KOPT-K1 (cell line): ENCODE results near the gene CAMK1.
A peak's percentile ranks its signal among the peaks of the same experiment; 100 is the strongest.
"Not testable (repeated sequence)": the region's sequence is repeated elsewhere in the genome, so short reads cannot be mapped to it uniquely, and the experiment has no call there.

Source experiments
- H3K27ac ChIP-seq: fragments of 200-600 bp; sonication (generic); 2 replicates; pipeline ENCODE4 v1.5.1; 2016; ENCODE audit warnings: antibody characterized with exemption, mild to moderate bottlenecking, low read depth, low read length; ENCODE audit not compliant: poor library complexity, severe bottlenecking
- H3K36me3 ChIP-seq: fragments of 200-600 bp; sonication (generic); 2 replicates; pipeline ENCODE4 v1.5.1; 2017; ENCODE audit warnings: antibody characterized with exemption, mild to moderate bottlenecking, low read length, moderate library complexity; ENCODE audit not compliant: insufficient read depth
- H3K9me3 ChIP-seq: fragments of 200-600 bp; sonication (generic); 2 replicates; pipeline ENCODE4 v1.5.1; 2017; ENCODE audit warnings: antibody characterized with exemption, low read length, mild to moderate bottlenecking; ENCODE audit not compliant: insufficient read depth, poor library complexity, severe bottlenecking

Gene CAMK1

DNA sequence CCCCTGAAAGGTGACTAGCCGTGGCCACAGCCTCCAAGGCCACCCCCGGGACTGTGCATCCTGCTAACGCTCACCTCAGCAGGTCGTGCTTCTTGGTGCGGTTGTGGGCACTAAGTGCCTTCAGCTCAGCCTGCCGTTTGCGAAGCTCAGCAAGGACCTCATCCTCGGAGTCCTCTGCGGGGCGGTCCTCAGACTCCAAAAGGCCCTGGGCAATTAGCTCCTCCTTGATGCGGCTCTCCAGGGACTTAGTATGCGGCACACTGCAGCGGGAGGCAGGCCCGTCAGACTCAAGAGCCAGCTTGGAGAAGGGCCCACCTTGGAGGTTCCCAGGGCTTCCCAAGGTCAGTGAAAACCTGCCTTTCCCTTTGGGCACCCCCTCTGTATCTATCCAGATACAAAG lies 14.2 kb upstream of the CAMK1 start:
- Histone ChIP-seq H3K9me3 (no peaks in the 10 kb centered on the region), H3K27ac (no peak overlapping the region), H3K36me3 (peaks cover 60% of the 10 kb centered on the region)

DNA sequence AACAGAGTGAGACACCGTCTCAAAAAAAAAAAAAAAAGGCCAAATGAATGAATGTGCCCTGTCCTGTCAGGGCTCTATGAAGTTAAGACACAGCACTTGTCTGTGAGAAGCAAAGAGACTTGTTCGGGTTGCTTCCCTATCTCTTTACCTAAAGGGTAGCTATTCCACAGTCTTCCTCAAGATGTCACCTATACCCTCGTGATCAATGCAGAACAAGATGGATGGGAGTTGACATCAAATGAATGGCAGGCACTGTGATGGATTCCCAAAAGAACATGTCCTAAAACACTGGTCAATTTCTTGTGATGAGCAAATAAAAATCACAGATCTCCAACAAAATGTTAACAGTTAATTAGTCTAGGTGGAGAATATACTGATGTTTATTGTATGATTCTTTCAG lies 13.0 kb upstream of the CAMK1 start:
- H3K36me3 ChIP-seq = peaks cover 58% of the 10 kb centered on the region
- no peak overlapping the region for H3K27ac ChIP-seq
- no peaks in the 10 kb centered on the region for H3K9me3 ChIP-seq

DNA sequence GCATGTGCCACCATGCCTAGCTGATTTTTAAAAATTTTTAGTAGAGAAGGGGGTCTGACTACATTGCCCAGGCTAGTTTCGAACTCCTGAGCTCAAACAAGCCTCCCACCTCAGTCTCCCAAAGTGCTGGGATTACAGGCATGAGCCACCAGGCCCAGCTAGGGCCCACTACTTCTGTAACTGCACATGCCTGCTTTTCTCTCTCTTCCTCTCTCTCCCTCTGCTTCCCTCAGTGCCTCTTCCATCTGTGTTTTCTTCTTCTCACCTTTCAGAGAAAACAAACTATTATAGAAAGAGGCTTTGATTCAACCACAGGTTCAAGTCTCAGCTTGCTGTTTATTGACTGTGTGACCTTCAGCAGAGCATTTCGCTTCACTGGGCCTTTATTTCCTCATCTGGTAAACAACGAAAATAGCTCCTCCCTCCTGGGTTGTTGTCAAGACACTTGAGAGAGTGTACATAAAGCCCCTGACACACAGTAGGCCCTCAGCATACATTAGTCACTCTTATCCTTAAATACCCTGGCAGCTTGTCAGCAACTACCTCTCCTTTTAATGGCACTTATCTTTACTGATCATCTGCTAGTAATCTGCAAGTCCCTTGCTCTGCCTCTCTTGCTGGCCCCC lies 12.3 kb upstream of the CAMK1 start:
- Histone ChIP-seq H3K9me3 (no peaks in the 10 kb centered on the region), H3K36me3 (peaks cover 55% of the 10 kb centered on the region), H3K27ac (no peak overlapping the region)

DNA sequence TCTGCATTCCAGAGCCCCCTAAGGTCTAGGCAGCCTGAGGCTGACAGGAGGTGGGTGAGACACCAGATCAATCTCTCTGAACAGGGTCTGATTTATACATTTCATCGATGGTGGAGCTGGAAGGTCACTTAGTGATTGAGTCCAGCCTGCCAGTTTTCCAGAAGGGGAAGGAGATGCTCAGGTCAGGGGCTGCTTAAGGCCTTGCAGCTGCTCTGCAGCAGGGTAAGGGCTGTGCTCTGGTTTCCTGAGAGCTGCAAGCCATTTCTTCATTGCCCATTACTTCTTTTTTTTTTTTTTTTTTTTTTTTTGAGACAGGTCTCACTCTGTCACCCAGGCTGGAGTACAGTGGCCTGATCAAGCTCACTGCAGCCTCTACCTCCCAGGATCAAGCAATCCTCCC lies 11.8 kb upstream of the CAMK1 start:
- no peaks in the 10 kb centered on the region for H3K9me3 ChIP-seq
- no peak overlapping the region for H3K27ac ChIP-seq
- peaks cover 50% of the 10 kb centered on the region for H3K36me3 ChIP-seq

DNA sequence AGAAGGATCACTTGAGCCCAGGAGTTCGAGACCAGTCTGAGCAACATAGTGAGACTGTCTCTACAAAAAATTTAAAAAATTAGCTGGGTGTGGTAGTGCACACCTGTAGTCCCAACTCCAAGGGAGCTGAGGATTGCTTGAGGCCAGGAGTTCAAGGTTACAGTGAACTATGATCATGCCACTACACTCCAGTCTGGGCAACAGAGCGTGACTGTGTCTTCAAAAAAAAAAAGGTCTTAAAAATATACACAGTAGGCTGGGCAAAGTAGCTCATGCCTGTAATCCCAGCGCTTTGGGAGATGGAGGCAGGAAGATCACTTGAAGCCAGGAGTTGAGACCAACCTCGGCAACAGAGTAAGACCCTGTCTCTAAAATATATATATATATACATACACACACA lies 11.2 kb upstream of the CAMK1 start:
- Histone ChIP-seq H3K27ac (no peak overlapping the region), H3K36me3 (peaks cover 43% of the 10 kb centered on the region), H3K9me3 (no peaks in the 10 kb centered on the region)

DNA sequence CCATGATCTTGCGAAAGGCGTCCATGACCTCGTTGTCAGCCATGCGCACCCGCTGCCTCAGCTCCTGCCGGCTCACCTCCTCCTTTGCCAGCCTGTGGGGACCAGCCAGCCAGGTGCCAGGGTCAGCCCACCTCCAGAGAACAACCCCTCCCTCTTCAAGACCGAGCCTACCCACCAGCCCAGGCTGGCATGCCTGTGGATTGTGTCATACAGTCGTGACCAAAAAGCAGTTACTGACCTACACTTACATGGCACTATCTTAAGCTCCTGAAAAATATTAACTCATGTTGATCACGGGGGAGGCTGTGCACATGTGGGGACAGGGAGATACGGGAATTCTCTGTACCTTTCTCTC lies 10.7 kb upstream of the CAMK1 start:
- Histone ChIP-seq H3K36me3 (peaks cover 38% of the 10 kb centered on the region), H3K27ac (peak overlapping the region; percentile 6), H3K9me3 (no peaks in the 10 kb centered on the region)

DNA sequence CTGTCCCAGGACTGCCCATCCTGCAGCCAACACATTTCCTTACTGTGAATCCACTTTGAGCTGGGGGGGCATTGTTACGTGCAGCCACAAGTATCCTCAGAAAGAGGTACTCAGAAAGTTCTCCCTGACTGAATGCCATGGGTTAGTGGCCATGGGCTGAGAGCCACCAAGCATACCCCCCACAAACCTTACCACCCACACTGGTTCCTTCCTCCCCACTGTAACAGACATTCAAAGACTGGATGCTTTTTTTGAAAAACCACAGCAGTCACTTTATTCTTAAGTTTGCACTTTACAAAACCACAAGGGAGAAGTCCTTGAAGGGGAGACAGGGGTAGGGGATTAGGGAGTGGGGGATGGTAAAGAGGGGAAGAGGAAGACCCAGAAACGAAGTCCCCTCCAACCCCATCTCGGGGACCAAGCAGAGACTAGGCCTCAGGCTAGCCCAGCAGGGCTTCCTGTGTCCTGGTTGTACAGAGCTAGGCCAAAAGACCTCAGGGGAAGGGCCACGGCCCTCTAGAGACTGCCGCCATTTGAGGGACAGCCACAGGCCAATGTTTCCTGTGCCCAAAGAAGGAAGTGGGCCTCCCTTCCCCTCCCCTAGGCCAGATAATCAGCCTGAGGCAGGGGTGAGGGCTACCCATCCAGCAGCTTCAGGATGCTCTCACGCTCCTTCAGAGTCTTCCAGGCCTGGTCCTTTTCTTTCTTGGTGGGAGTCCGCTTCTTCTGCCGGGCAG lies 10.1 kb upstream of the CAMK1 start:
- H3K27ac ChIP-seq = peak overlapping the region; percentile 6

DNA sequence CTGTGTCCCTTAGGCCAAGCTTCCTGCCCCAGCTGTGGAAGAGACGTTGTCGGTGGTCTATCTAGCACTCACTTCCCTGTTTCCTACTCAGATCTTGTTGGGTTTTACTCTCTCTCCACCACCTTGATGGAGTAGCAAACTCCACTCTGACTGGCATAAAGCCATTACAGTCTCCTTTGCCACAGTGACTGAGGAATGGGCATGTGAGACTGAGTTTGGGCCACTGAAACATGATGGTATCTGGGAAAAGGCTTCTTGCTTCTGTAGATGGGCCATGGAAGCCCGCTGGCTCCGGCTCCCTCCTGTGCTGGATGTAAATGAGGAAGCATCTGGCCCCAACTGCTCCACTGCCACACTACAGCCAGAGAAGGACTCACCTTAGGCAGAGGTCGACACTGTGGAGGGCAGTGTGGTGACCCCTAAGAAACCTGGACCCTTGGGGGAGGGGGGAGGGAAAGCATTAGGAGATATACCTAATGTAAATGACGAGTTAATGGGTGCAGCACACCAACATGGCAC lies 9.4 kb upstream of the CAMK1 start:
- H3K27ac ChIP-seq = no peak overlapping the region
- no peaks in the 10 kb centered on the region for H3K9me3 ChIP-seq
- H3K36me3 ChIP-seq = peaks cover 30% of the 10 kb centered on the region

More for the DNA sequence above, 10.1 kb upstream of the CAMK1 start:
- no peaks in the 10 kb centered on the region for H3K9me3 ChIP-seq
- H3K36me3 ChIP-seq = peaks cover 33% of the 10 kb centered on the region

DNA sequence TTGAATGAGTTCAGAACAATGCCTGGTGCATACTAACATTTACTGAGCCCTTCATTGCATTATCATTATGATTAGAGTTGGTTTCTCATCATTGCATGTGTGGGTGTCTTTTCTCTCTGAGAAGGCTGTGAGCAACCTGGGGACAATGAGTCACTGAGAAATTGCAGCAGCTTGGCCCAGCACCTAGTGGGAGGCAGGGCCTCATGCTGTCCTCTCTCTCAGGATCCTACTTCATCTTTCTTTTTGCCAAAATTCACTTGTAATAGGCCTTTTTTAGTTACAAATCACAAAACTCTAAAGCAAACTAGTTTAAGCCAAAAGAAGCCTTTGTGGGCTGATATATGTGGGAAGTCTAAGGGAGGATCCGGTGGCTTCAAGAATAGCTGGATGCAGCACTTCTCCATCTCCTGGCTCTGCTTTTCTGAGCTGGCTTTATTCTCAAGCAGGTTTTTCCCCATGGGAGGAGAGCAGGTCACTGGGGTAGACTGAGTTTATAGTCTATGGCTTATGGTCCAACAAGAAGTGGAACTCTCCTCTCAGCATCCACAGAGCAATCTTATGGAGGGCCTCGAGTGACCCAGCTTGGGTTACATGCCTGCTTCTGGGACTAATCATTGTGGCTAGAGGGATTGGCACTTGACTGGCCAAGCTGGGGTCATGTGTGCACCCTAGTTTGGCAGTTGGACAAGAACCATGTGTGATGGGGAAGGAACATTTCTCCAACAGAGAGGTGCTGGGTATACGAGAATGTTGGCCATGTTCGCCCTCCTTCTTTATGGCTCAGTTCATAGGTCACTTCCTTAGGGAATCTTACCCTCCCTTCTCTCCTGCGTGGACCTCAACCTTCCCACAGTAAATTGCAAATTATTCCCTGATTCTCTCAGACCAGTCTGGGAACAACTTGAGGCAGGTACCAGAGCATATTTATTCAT lies 8.7 kb upstream of the CAMK1 start:
- Histone ChIP-seq H3K9me3 (no peaks in the 10 kb centered on the region), H3K36me3 (peaks cover 23% of the 10 kb centered on the region), H3K27ac (no peak overlapping the region)

DNA sequence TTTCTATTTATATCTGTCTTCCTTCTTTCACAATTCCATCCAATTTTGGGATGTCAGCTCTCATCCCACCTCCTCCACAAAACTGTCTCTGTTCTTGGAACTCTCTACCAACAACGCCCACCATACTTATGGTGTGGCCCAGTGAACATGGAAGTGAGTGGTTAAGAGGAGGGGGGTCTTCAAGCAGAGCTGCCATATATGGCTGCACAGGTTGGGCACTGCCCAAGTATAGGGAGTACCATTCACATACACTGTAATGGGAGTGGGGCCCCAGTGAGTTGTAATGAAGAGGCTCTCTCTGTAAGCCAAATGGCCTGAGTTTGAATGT lies 7.9 kb upstream of the CAMK1 start:
- H3K9me3 ChIP-seq = no peaks in the 10 kb centered on the region
- H3K36me3 ChIP-seq = peaks cover 17% of the 10 kb centered on the region
- no peak overlapping the region for H3K27ac ChIP-seq

DNA sequence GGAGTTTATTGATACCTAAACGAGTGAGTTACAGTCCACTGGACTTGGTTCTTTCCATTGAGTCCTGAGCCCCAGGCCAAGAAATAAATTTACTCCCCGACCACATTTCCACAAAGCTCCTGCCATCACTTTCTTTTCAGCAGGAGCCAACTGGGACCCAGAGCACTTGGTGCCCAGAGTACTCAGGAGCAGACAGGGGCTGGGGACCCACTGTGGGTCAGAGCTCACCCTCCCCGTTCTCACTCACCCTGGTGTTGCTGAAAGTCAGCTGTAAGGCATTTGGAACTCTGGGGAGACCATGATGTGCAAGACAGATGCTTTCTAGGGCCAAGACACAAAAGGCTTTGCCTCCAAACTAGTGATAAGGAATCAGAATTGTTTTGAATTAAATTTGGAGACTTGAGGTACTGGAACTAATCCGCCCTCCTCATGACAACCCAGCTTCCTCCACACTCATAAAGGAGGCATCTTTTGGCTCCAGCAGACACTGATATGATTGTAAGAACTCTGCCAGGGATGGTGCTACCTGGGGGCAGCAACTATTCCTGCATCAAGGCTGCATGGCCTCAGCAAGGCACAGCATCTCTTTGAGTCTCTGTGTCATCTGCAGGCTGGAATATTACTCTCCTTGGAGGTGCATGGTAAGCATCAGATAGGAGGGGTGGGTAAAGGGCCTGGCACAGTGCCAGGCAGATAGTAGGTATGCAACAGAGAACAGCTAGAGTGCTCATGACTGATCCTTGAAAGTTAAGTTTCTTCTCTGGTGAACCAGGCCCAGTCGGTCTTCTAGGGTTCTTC lies 7.3 kb upstream of the CAMK1 start:
- H3K9me3 ChIP-seq = no peaks in the 10 kb centered on the region
- H3K27ac ChIP-seq = no peak overlapping the region
- H3K36me3 ChIP-seq = peaks cover 12% of the 10 kb centered on the region

DNA sequence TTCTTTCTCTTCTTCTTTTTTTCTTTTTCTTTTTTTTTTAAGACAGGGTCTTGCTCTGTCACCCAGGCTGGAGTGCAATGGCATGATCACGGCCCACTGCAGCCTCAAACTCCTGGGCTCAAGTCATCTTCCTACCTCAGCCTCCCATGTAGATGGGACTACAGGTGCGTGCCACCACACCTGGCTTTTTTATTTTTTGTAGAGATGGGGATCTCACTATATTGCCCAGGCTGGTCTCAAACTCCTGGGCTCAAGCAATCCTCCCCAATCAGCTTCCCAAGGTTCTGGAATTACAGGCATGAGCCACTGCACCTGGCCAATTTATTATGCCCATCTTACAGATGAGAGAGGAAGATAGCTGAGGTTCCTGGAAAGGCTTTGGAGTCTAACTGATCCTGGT lies 1.3 kb upstream of the CAMK1 start:
- H3K27ac ChIP-seq, H3K9me3 ChIP-seq, H3K36me3 ChIP-seq: not testable (repeated sequence)

DNA sequence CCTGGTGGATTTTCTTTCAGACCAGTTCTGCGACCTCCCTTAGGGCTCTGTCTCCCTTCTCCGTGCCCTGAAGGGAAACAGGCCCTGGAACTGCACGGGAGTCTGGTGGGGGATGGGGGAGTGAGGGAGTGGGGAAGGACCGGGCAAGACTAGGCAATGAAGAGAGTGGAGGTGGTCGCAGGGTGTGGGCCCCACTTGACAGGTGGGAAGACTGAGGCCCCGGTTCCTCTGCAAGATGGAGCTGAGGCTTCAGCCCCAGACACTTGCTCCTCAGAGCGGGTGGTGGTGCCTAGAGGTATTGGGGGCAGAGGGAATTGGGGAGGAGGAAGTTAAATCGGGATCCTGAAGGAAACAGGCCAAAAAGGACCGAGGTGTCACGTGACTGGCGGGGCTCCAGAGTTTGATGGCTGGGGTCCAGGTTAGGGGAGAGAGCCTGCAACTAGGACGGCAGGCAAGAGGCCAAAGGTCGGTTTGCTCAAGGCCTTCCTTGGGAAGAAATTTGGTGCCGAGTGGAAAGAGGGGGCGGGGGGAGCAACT lies 597 bp upstream of the CAMK1 start:
- H3K27ac ChIP-seq = no peak overlapping the region
- no peaks in the 10 kb centered on the region for H3K36me3 ChIP-seq
- no peaks in the 10 kb centered on the region for H3K9me3 ChIP-seq

DNA sequence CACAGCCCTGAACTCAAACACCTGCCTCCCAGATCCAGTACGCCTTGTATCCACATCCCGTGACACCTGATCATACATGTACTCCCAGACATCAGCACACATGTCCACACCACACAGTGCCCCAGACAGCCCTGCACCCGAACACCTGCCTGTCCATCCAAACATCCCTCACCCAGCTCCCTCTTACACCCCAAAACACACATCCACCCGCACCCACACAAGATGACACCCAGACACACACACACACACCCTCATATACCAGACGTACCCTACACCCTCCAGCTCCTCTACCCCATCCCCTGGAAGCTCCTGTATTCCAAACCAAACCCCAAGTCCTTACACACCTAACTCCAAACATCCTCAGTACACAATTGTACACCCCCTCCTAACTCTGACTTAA lies 735 bp downstream of the CAMK1 start:
- H3K9me3 ChIP-seq = no peaks in the 10 kb centered on the region
- H3K27ac ChIP-seq = no peak overlapping the region
- H3K36me3 ChIP-seq = no peaks in the 10 kb centered on the region
